Kidney (tissue), 14 donors: ENCODE measurements around the gene FRAT2. TPM values are rescaled to one million over a fixed set of nuclear protein-coding genes. Genes with fewer than 3 reads are reported as not detected.

Source experiments
- DNase-seq, 5 donors: peaks; one replicate each; pipeline ENCODE4 v3.0.0-alpha.2; 2013 to 2020
- FAIRE-seq: peaks from 2 replicates; lab custom pipeline; 2012; peaks lifted over from hg19 to GRCh38; lab: Jason Lieb, UNC
- H3K27ac ChIP-seq, 2 donors: one replicate each; pipeline ENCODE4 v1.7.0; 2013; ENCODE audit warnings: low read depth in 2 of 2, low read length in 2 of 2, inconsistent platforms in 1 of 2
- H3K27me3 ChIP-seq: one replicate; pipeline ENCODE4 v1.7.1; 2013; ENCODE audit warnings: low read length, inconsistent platforms; ENCODE audit not compliant: control insufficient read depth, insufficient read depth
- H3K36me3 ChIP-seq, 3 donors: one replicate each; pipeline versions ENCODE4 v1.7.0 to v1.7.1; 2013; ENCODE audit warnings: low read length in 3 of 3, control low read depth in 1 of 3, inconsistent platforms in 1 of 3; ENCODE audit not compliant: insufficient read depth in 3 of 3, control insufficient read depth in 2 of 3
- H3K4me1 ChIP-seq, 3 donors: one replicate each; pipeline versions ENCODE4 v1.7.0 to v1.7.1; 2013; ENCODE audit warnings: low read length in 3 of 3, inconsistent platforms in 1 of 3, low read depth in 1 of 3; ENCODE audit not compliant: control insufficient read depth in 2 of 3, insufficient read depth in 2 of 3
- H3K4me3 ChIP-seq, 3 donors: one replicate each; pipeline versions ENCODE4 v1.7.0 to v1.8.1; 2013; ENCODE audit warnings: low read length in 3 of 3, control low read depth in 1 of 3, inconsistent platforms in 1 of 3
- H3K9ac ChIP-seq, 3 donors: one replicate each; pipeline versions ENCODE4 v1.7.0 to v1.7.1; 2013; ENCODE audit warnings: low read length in 3 of 3, control low read depth in 1 of 3, inconsistent platforms in 1 of 3
- H3K9me3 ChIP-seq, 3 donors: one replicate each; pipeline versions ENCODE4 v1.7.0 to v1.7.1; 2013; ENCODE audit warnings: low read length in 3 of 3, control low read depth in 1 of 3, inconsistent platforms in 1 of 3; ENCODE audit not compliant: control insufficient read depth in 2 of 3, insufficient read depth in 1 of 3
- CTCF ChIP-seq: IDR thresholded peaks from 3 replicates; pipeline ENCODE4 v1.5.1; 2012; ENCODE audit warnings: mild to moderate bottlenecking, moderate library complexity, borderline replicate concordance; ENCODE audit not compliant: insufficient read depth; ENCODE audit errors: extremely low read depth
- intact Hi-C: fragments of 100-400 bp; cut with DNase I; formaldehyde crosslinking; loops from one replicate; pipeline ENCODE4 v1.11.1; 2022
- polyA plus RNA-seq: library from polyadenylated mRNA; stranded (reverse); fragments of 350-450 nt; fragmentation: Illumina TruSeq; extraction: RNeasy Lipid Tissue Mini Kit (QIAGEN cat#74804); gene quantifications from one replicate; pipeline ENCODE4 v1.2.3, GENCODE V29; 2014; ENCODE audit warnings: low read depth, low replicate concordance; ENCODE audit not compliant: insufficient read depth
- total RNA-seq: library from RNA; stranded (reverse); fragmentation: NEBNext Ultra II Directional; extraction: Animal tissue kit (Norgen Biotek cat#: 25700); gene quantifications from one replicate; pipeline ENCODE4 v1.2.1, GENCODE V29; 2021
- donor health status: control.
- donor health status: control.
- donor health status: control.
- donor health status: control.
- donor health status: control.
- donor health status: DM: yes; HTN: yes; CAD: no.
- donor health status: Normal renal cell carcinoma (clear cell type).

FRAT2 gene
- total and polyA plus RNA-seq, 2 donors from 2014 or later, result 5.4 to 16.8 TPM

GRCh38 chr10:97381626-97382025 is 47.1 kb upstream of the FRAT2 start:
- no peak for FAIRE-seq
- H3K36me3 ChIP-seq, result peaks cover 3 to 8% (median 3%) of the 10 kb centered on the region in 3 donors
- intact Hi-C loops, result no loop called here

GRCh38 chr10:97380516-97380915 is 46.0 kb upstream of the FRAT2 start:
- Histone ChIP-seq H3K4me1 (no peaks in the 10 kb centered on the region), H3K9ac (no peak overlapping the region), H3K4me3 (no peak overlapping the region), H3K27me3 (no peaks in the 10 kb centered on the region), H3K9me3 (no peaks in the 10 kb centered on the region), H3K27ac (no peak overlapping the region), H3K36me3 (peaks cover 0 to 8% (median 3%) of the 10 kb centered on the region in 3 donors)
- intact Hi-C loops, result no loop called here
- TF ChIP-seq CTCF, result no peak
- DNase-seq, result no peak
- FAIRE-seq, result no peak

More at GRCh38 chr10:97381626-97382025, 47.1 kb upstream of the FRAT2 start:
- no peaks in the 10 kb centered on the region for H3K27me3 ChIP-seq
- no peaks in the 10 kb centered on the region for H3K9me3 ChIP-seq
- H3K4me3 ChIP-seq, result no peak overlapping the region
- no peaks in the 10 kb centered on the region for H3K4me1 ChIP-seq
- no peak overlapping the region for H3K27ac ChIP-seq
- no peak for DNase-seq
- no peak for TF ChIP-seq CTCF
- H3K9ac ChIP-seq, result no peak overlapping the region

GRCh38 chr10:97378933-97379921 is 44.7 kb upstream of the FRAT2 start:
- no peak for TF ChIP-seq CTCF
- no peak for FAIRE-seq
- Histone ChIP-seq H3K27ac (no peak overlapping the region), H3K9me3 (no peaks in the 10 kb centered on the region), H3K27me3 (no peaks in the 10 kb centered on the region), H3K4me3 (no peak overlapping the region), H3K4me1 (no peaks in the 10 kb centered on the region), H3K9ac (no peak overlapping the region), H3K36me3 (peaks cover 0 to 5% (median 3%) of the 10 kb centered on the region in 3 donors)
- intact Hi-C loops, result no loop called here
- DNase-seq, result no peak
